Fibroblast of lung (primary cell): Measurements from ENCODE around the gene SLCO2B1. TPM values are rescaled to one million over a fixed set of nuclear protein-coding genes. Genes with fewer than 3 reads are reported as not detected.

Experiments
- DNase-seq, 2 donors: peaks; one replicate each; pipeline versions ENCODE4 v3.0.0 to v3.0.0-alpha.2; 2010; ENCODE audit warnings: low read depth in 2 of 2
- H2AFZ ChIP-seq: 2 replicates; pipeline ENCODE4 v1.5.1; 2012; ENCODE audit warnings: low read length, control low read depth, inconsistent platforms
- H3K27ac ChIP-seq: 2 replicates; pipeline ENCODE4 v1.5.1; 2011; ENCODE audit warnings: low read length, control low read depth; ENCODE audit not compliant: insufficient read depth
- H3K27me3 ChIP-seq: 2 replicates; pipeline ENCODE4 v1.5.1; 2011; ENCODE audit warnings: mild to moderate bottlenecking, low read length; ENCODE audit not compliant: control insufficient read depth, insufficient read depth
- H3K36me3 ChIP-seq: 2 replicates; pipeline ENCODE4 v1.5.1; 2011; ENCODE audit warnings: low read length; ENCODE audit not compliant: control insufficient read depth, insufficient read depth
- H3K4me1 ChIP-seq: 2 replicates; pipeline ENCODE4 v1.5.1; 2011; ENCODE audit warnings: low read length; ENCODE audit not compliant: control insufficient read depth, insufficient read depth; ENCODE audit errors: extremely low read depth
- H3K4me2 ChIP-seq: 2 replicates; pipeline ENCODE4 v1.5.1; 2011; ENCODE audit warnings: low read length, control low read depth; ENCODE audit not compliant: insufficient read depth; ENCODE audit errors: extremely low read depth
- H3K4me3 ChIP-seq, 4 experiments: fragments of 200-600 bp in 1 of 4; sonication (generic) in 1 of 4; replicated peaks in 1 of 4; 2 replicates each; pipeline ENCODE4 v1.5.1; 2011 to 2016; ENCODE audit warnings: low read length in 4 of 4, low read depth in 3 of 4, mild to moderate bottlenecking in 3 of 4, control low read depth in 2 of 4, inconsistent platforms in 1 of 4, mixed read lengths in 1 of 4; ENCODE audit not compliant: insufficient read depth in 1 of 4; ENCODE audit errors: control extremely low read depth in 1 of 4
- H3K79me2 ChIP-seq: 2 replicates; pipeline ENCODE4 v1.5.1; 2012; ENCODE audit warnings: mild to moderate bottlenecking, low read length, inconsistent platforms; ENCODE audit not compliant: control insufficient read depth, insufficient read depth
- H3K9ac ChIP-seq: 2 replicates; pipeline ENCODE4 v1.5.1; 2011; ENCODE audit warnings: mild to moderate bottlenecking, low read length, control low read depth; ENCODE audit not compliant: insufficient read depth
- H3K9me3 ChIP-seq: 2 replicates; pipeline ENCODE4 v1.5.1; 2012; ENCODE audit warnings: low read depth, low read length; ENCODE audit not compliant: control insufficient read depth, insufficient read depth
- H4K20me1 ChIP-seq: 2 replicates; pipeline ENCODE4 v1.5.1; 2011; ENCODE audit warnings: low read length; ENCODE audit not compliant: control insufficient read depth, insufficient read depth; ENCODE audit errors: extremely low read depth
- CTCF ChIP-seq, 2 donors: IDR thresholded peaks in 1 of 2; conservative IDR thresholded peaks in 1 of 2; 1 replicate in 1 of 2; 2 replicates in 1 of 2; pipeline ENCODE4 v1.5.1; 2011 to 2012; ENCODE audit warnings: low read length in 2 of 2, control low read depth in 1 of 2, inconsistent platforms in 1 of 2, low read depth in 1 of 2, mild to moderate bottlenecking in 1 of 2
- EZH2 ChIP-seq: IDR thresholded peaks from 2 replicates; pipeline ENCODE4 v1.5.1; 2012; ENCODE audit warnings: low read length, control low read depth, mild to moderate bottlenecking; ENCODE audit errors: missing control alignments
- polyA plus RNA-seq, 2 donors: library from polyadenylated mRNA; depleted of rRNA in 1 of 2; stranded (reverse) in 1 of 2; unstranded in 1 of 2; fragments of >200 nt; gene quantifications; 2 replicates each; pipeline ENCODE4 v1.2.1, GENCODE V29; 2011 to 2012; ENCODE audit warnings: missing spikeins in 1 of 2
- total RNA-seq: library from RNA; depleted of rRNA; stranded (reverse); fragments of >200 nt; gene quantifications from 2 replicates; pipeline ENCODE4 v1.2.1, GENCODE V29; 2014

SLCO2B1 gene
- total and polyA plus RNA-seq, 2 donors (not counting 1 experiment from before 2014, with no cell fraction given), result not detected

- H3K36me3 ChIP-seq, result no peaks in the 10 kb centered on the region
- no peak overlapping the region for H3K4me2 ChIP-seq
- no peaks in the 10 kb centered on the region for H4K20me1 ChIP-seq
- no peak for DNase-seq
- no peak overlapping the region for H3K9ac ChIP-seq
- H2AFZ ChIP-seq, result no peak overlapping the region
- no peak overlapping the region for H3K4me3 ChIP-seq
- TF ChIP-seq CTCF (conservative IDR thresholded peaks at IDR 0.05 in 1 of 2, IDR thresholded peaks at IDR 0.05 in 1 of 2; ENCODE audit: low read depth in 1 of 2, low read length in 2 of 2) (no peak), EZH2 (no peak)
- peaks cover 34% of the 10 kb centered on the region for H3K27me3 ChIP-seq
- H3K79me2 ChIP-seq, result no peaks in the 10 kb centered on the region
- H3K4me1 ChIP-seq, result no peaks in the 10 kb centered on the region
- no peak overlapping the region for H3K27ac ChIP-seq
- H3K9me3 ChIP-seq, result no peaks in the 10 kb centered on the region
These were observed 88.8 kb downstream of the SLCO2B1 start for GRCh38 chr11:75239531-75240290.

- DNase-seq, result peak in 1 of 2 donors; percentile 6
- peak within 1 kb of the TSS in 2 of 4 experiments; percentile 30 to 31 for H3K4me3 ChIP-seq
- peaks cover 37% of the 10 kb centered on the region for H3K27me3 ChIP-seq
- H3K9ac ChIP-seq, result no peak within 1 kb of the TSS
- peak within 1 kb of the TSS; percentile 64 for H3K4me2 ChIP-seq
- no peaks in the 10 kb centered on the region for H3K9me3 ChIP-seq
- H2AFZ ChIP-seq, result peak within 1 kb of the TSS; percentile 73
- no peak within 1 kb of the TSS for H3K27ac ChIP-seq
- no peaks in the 10 kb centered on the region for H3K4me1 ChIP-seq
- TF ChIP-seq EZH2 (peak; percentile 47), CTCF (conservative IDR thresholded peaks at IDR 0.05 in 1 of 2, IDR thresholded peaks at IDR 0.05 in 1 of 2; ENCODE audit: low read depth in 1 of 2, low read length in 2 of 2) (no peak)
- no peaks in the 10 kb centered on the region for H3K36me3 ChIP-seq
- H4K20me1 ChIP-seq, result no peaks in the 10 kb centered on the region
- H3K79me2 ChIP-seq, result no peaks in the 10 kb centered on the region
These were observed 89.6 kb downstream of the SLCO2B1 start, which contains the start of gene TPBGL for GRCh38 chr11:75240311-75241035. TSS of gene TPBGL (plus strand) at chr11:75240774. CDS start at chr11:75241050, 276 bp downstream.
